GM12878 (cell line): Measurements from ENCODE around the gene ARID3B. TPM values are rescaled to one million over a fixed set of nuclear protein-coding genes. Genes with fewer than 3 reads are reported as not detected.

Experiments
- ATAC-seq: fragments of 200-7000 bp; cut with Tn5 transposase; 3 replicates; pipeline ENCODE4 v1.9.1; 2020; ENCODE audit warnings: mild to moderate bottlenecking, moderate library complexity
- BruUV-seq: library from RNA; stranded (reverse); fragments of 400-500 nt; replicated peaks from 2 replicates; lab custom pipeline; 2021; lab: Mats Ljungman, UMichigan
- CTCF ChIA-PET: fragments of 300-600 bp; sonication (Branson Sonifier 250); formaldehyde crosslinking; extraction: SDS; loops from one replicate; lab custom pipeline; 2021; ENCODE audit warnings: inconsistent platforms; lab: Yijun Ruan, JAX
- POLR2A ChIA-PET: fragments of 350-600 bp; formaldehyde crosslinking; extraction: SDS; loops from one replicate; lab custom pipeline; 2021; ENCODE audit warnings: inconsistent platforms; lab: Charles Lee
- RAD21 ChIA-PET: fragments of 300-600 bp; sonication (Branson Sonifier 250); formaldehyde crosslinking; loops from one replicate; lab custom pipeline; 2023; ENCODE audit warnings: antibody characterized with exemption; ENCODE audit not compliant: unreplicated experiment; lab: Charles Lee
- SMC1A ChIA-PET: fragments of 300-600 bp; sonication (Branson Sonifier 250); formaldehyde crosslinking; loops from one replicate; lab custom pipeline; 2023; ENCODE audit not compliant: unreplicated experiment, uncharacterized antibody; lab: Charles Lee
- DNase-seq: peaks from one replicate; pipeline ENCODE4 v3.0.0-alpha.2; 2011; ENCODE audit warnings: low read depth, low spot score
- FAIRE-seq: peaks from 3 replicates; lab custom pipeline; 2011; peaks lifted over from hg19 to GRCh38; lab: Jason Lieb, UNC
- H2AFZ ChIP-seq: 2 replicates; pipeline ENCODE4 v1.6.0; 2011; ENCODE audit warnings: low read depth, low read length, control low read depth; ENCODE audit not compliant: control insufficient read depth
- H3K27ac ChIP-seq: 2 replicates; pipeline ENCODE4 v1.5.1; 2011; ENCODE audit warnings: control low read depth; ENCODE audit not compliant: control insufficient read depth, insufficient read depth
- H3K27me3 ChIP-seq, 2 experiments: replicated peaks in 1 of 2; 2 replicates each; pipeline versions ENCODE4 v1.6.0 to v1.6.1; 2011; ENCODE audit warnings: low read length in 1 of 2; ENCODE audit not compliant: control insufficient read depth in 2 of 2, insufficient read depth in 2 of 2
- H3K36me3 ChIP-seq, 2 experiments: 2 replicates each; pipeline ENCODE4 v1.5.1; 2011; ENCODE audit warnings: low read length in 1 of 2; ENCODE audit not compliant: control insufficient read depth in 2 of 2, insufficient read depth in 2 of 2
- H3K4me1 ChIP-seq: 2 replicates; pipeline ENCODE4 v1.6.1; 2011; ENCODE audit warnings: mild to moderate bottlenecking, low read length, moderate library complexity, mixed read lengths; ENCODE audit not compliant: control insufficient read depth, insufficient read depth
- H3K4me2 ChIP-seq: 2 replicates; pipeline ENCODE4 v1.6.0; 2011; ENCODE audit warnings: control low read depth; ENCODE audit not compliant: control insufficient read depth, insufficient read depth
- H3K4me3 ChIP-seq: fragments of 200-600 bp; sonication (generic); 2 replicates; pipeline ENCODE4 v1.5.1; 2016
- H3K79me2 ChIP-seq: 2 replicates; pipeline ENCODE4 v1.6.0; 2011; ENCODE audit warnings: low read length; ENCODE audit not compliant: control insufficient read depth, insufficient read depth
- H3K9ac ChIP-seq: 2 replicates; pipeline ENCODE4 v1.8.0; 2011; ENCODE audit warnings: low read length, control low read depth, mixed read lengths; ENCODE audit not compliant: control insufficient read depth, insufficient read depth
- H3K9me3 ChIP-seq: replicated peaks from 3 replicates; pipeline ENCODE4 v1.5.1; 2011; ENCODE audit warnings: mild to moderate bottlenecking, low read length; ENCODE audit not compliant: control insufficient read depth, insufficient read depth
- H4K20me1 ChIP-seq: 2 replicates; pipeline ENCODE4 v1.6.0; 2011; ENCODE audit not compliant: control insufficient read depth, insufficient read depth
- CEBPZ ChIP-seq: fragments of 150-350 bp; IDR thresholded peaks from 2 replicates; pipeline ENCODE4 v1.6.1; 2016; ENCODE audit warnings: low read depth, low read length
- CREM ChIP-seq: IDR thresholded peaks from 2 replicates; pipeline ENCODE4 v1.6.1; 2014; ENCODE audit warnings: antibody characterized with exemption, low read depth
- DPF2 ChIP-seq: fragments of 450-650 bp; IDR thresholded peaks from 2 replicates; pipeline ENCODE4 v1.6.1; 2017; ENCODE audit warnings: mild to moderate bottlenecking
- EED ChIP-seq: sonication (generic); IDR thresholded peaks from 2 replicates; pipeline ENCODE4 v1.6.1; 2016; ENCODE audit warnings: antibody characterized with exemption, low read depth
- ETV6 ChIP-seq, 2 experiments: fragments of 450-650 bp in 1 of 2; IDR thresholded peaks in 1 of 2; conservative IDR thresholded peaks in 1 of 2; 2 replicates each; pipeline ENCODE4 v1.6.1; 2014; ENCODE audit warnings: antibody characterized with exemption in 1 of 2, borderline replicate concordance in 1 of 2, low read depth in 1 of 2, mild to moderate bottlenecking in 1 of 2, moderate library complexity in 1 of 2
- HSF1 ChIP-seq: fragments of 150-350 bp; IDR thresholded peaks from 2 replicates; pipeline ENCODE4 v1.6.1; 2014; ENCODE audit warnings: mild to moderate bottlenecking, low read depth, low read length
- LARP7 ChIP-seq: fragments of 450-650 bp; IDR thresholded peaks from 2 replicates; pipeline ENCODE4 v1.6.1; 2017; ENCODE audit warnings: mild to moderate bottlenecking
- MEF2A ChIP-seq: IDR thresholded peaks from 2 replicates; pipeline ENCODE4 v1.6.1; 2011; ENCODE audit warnings: low read depth, mild to moderate bottlenecking, low read length, moderate library complexity; ENCODE audit not compliant: insufficient read depth
- MYB ChIP-seq: fragments of 150-350 bp; IDR thresholded peaks from 2 replicates; pipeline ENCODE4 v1.6.1; 2014; ENCODE audit warnings: mild to moderate bottlenecking, low read depth, low read length, borderline replicate concordance
- PAX8 ChIP-seq: fragments of 450-650 bp; IDR thresholded peaks from 2 replicates; pipeline ENCODE4 v1.6.1; 2017; ENCODE audit warnings: mild to moderate bottlenecking, moderate library complexity
- POLR2AphosphoS5 ChIP-seq: IDR thresholded peaks from 2 replicates; pipeline ENCODE4 v1.6.1; 2011; ENCODE audit warnings: mild to moderate bottlenecking, low read length, inconsistent platforms
- RAD51 ChIP-seq: fragments of 450-650 bp; IDR thresholded peaks from 2 replicates; pipeline ENCODE4 v1.6.1; 2016; ENCODE audit warnings: moderate library complexity, mild to moderate bottlenecking, inconsistent platforms
- RELA ChIP-seq: fragments of 450-650 bp; IDR thresholded peaks from 2 replicates; pipeline ENCODE4 v1.8.0; 2014; ENCODE audit warnings: borderline replicate concordance; ENCODE audit not compliant: partially characterized antibody
- SMARCA5 ChIP-seq: fragments of 450-650 bp; IDR thresholded peaks from 2 replicates; pipeline ENCODE4 v1.6.1; 2017; ENCODE audit warnings: mild to moderate bottlenecking
- STAT3 ChIP-seq: IDR thresholded peaks from 2 replicates; pipeline ENCODE4 v1.6.1; 2011; ENCODE audit warnings: low read depth, low read length, improper control_type of control experiment
- ZNF274 ChIP-seq: IDR thresholded peaks from one replicate; pipeline ENCODE4 v1.8.0; 2011; ENCODE audit not compliant: insufficient read length, insufficient read depth
- ZNF622 ChIP-seq: fragments of 450-650 bp; IDR thresholded peaks from 2 replicates; pipeline ENCODE4 v1.6.1; 2017; ENCODE audit warnings: mild to moderate bottlenecking, inconsistent platforms
- WGBS: methylation state at CpG from one replicate; pipeline ENCODE4 v1.1.6; 2016; ENCODE audit warnings: low lambda C conversion rate; ENCODE audit not compliant: insufficient replicate concordance, insufficient coverage; ENCODE audit errors: missing lambda C conversion rate; 5-methylcytosine and 5-hydroxymethylcytosine counted together
- in situ Hi-C: fragments of 300-500 bp; cut with MboI; formaldehyde crosslinking; loops from 9 replicates; pipeline ENCODE4 v1.14.3; 2018; ENCODE audit warnings: mixed read lengths
- intact Hi-C: fragments of 100-400 bp; cut with micrococcal nuclease; formaldehyde crosslinking; loops from one replicate; pipeline ENCODE4 v1.14.2; 2022; ENCODE audit not compliant: unreplicated experiment
- polyA plus RNA-seq, 11 experiments: library from polyadenylated mRNA; depleted of rRNA in 4 of 11; unstranded in 6 of 11; stranded (reverse) in 5 of 11; fragments of >200 nt; fragmentation: Nextera tagmentation in 4 of 11; fragmentation: Illumina TruSeq in 1 of 11; extraction: Ambion mirVana in 4 of 11; extraction: Trizol in 1 of 11; gene quantifications; 1 replicate in 1 of 11; 2 replicates in 10 of 11; pipeline versions ENCODE4 v1.2.1 to v1.2.3, GENCODE V29; 2011 to 2016; ENCODE audit warnings: inconsistent platforms in 2 of 11, missing spikeins in 2 of 11, low read depth in 1 of 11
- total RNA-seq, 4 experiments: library from RNA; depleted of rRNA in 3 of 4; stranded (reverse); fragments of >200 nt in 3 of 4; fragmentation: Illumina TruSeq in 1 of 4; extraction: Trizol in 1 of 4; gene quantifications; 2 replicates each; pipeline versions ENCODE4 v1.2.1 to v1.2.3, GENCODE V29; 2013 to 2021

ARID3B gene
- total and polyA plus RNA-seq, 10 of the 15 experiments (the other 5 are each of a cell fraction or from before 2014, with no cell fraction given), result 1.1 to 33.4 (median 24.0) TPM

GRCh38 chr15:74537736-74538135 is 3.3 kb upstream of the ARID3B start:
- FAIRE-seq, result no peak
- ATAC-seq, result no peak
- in situ Hi-C loops (no loop called here), intact Hi-C loops (no loop called here)
- Histone ChIP-seq H3K36me3 (no peaks in the 10 kb centered on the region), H3K27me3 (no peaks in the 10 kb centered on the region), H3K4me1 (peaks cover 8% of the 10 kb centered on the region; the same call in 1 of the 2 replicates), H3K27ac (no peak overlapping the region), H4K20me1 (no peaks in the 10 kb centered on the region), H3K79me2 (peaks cover 30% of the 10 kb centered on the region), H3K9ac (no peak overlapping the region; the same call in 1 of the 2 replicates), H2AFZ (no peak overlapping the region), H3K4me3 (no peak overlapping the region), H3K9me3 (no peaks in the 10 kb centered on the region), H3K4me2 (no peak overlapping the region)
- no peak for DNase-seq
- ChIA-PET CTCF (no interaction called here), SMC1A (no interaction called here), POLR2A (interaction anchor here (0.9 kb wide), 1 partner anchor 48 kb away, joined by 3 read pairs; no protein-coding TSS in a partner anchor), RAD21 (no interaction called here)
- WGBS, result 90% methylated on average over 1 of the region's 1 CpG
- TF ChIP-seq PAX8 (no peak), EED (no peak), CREM (no peak), LARP7 (no peak), ETV6 (conservative IDR thresholded peaks at IDR 0.05 in 1 of 2, IDR thresholded peaks at IDR 0.05 in 1 of 2; ENCODE audit: borderline replicate concordance in 1 of 2, low read depth in 1 of 2) (no peak), DPF2 (no peak), ZNF622 (no peak), STAT3 (no peak), CEBPZ (no peak), RELA (no peak), RAD51 (no peak), HSF1 (no peak), POLR2AphosphoS5 (no peak), SMARCA5 (no peak), ZNF274 (no peak), MYB (no peak), MEF2A (no peak)
- no TSS peak for BruUV-seq
